ENCODE data around the gene ODC1.

Gene ODC1

GRCh38 chr2:10471046-10471571 is 23.0 kb upstream of the ODC1 start:
- no peak for TF ChIP-seq CTCF (IDR thresholded peaks at IDR 0.05; ENCODE audit: low read depth, low read length)

DNA sequence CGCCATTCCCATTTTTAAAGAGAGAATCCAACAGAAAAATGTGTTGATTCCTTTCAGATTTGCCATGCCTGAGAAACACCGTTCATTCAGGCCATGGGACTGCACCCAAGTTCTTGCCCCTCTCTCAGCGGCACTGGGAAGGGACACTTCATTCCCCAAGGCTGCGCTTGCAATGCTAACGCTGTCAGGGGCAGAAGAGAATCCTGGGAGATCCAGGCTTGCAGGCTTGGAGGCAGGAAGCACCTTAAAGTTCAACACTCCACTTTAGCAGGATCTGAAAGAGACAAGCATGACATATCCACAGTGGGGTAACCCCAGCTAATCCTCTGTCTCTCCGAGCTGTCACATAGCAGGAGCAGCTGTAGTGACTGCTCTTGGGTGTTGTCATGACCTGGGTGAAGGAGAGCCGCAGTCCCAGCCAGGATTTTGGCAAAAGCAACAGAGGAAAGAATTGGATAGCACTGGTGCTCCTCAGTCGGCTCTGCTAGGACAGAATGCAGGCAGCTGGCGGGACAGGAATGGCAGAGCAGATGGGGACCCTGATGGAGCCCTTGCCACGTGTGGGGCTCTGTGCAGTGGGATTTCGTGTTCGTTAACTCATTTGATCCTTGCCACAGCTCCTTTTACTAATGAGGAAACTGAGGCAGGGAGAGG is 22.0 kb upstream of the ODC1 start:
- TF ChIP-seq CTCF (IDR thresholded peaks at IDR 0.05; ENCODE audit: low read depth, low read length) = no peak
- no peak for DNase-seq (ENCODE audit: extremely low read depth, low read depth)

More at GRCh38 chr2:10471046-10471571, 23.0 kb upstream of the ODC1 start:
- DNase-seq (ENCODE audit: extremely low read depth, low read depth) = no peak

DNA sequence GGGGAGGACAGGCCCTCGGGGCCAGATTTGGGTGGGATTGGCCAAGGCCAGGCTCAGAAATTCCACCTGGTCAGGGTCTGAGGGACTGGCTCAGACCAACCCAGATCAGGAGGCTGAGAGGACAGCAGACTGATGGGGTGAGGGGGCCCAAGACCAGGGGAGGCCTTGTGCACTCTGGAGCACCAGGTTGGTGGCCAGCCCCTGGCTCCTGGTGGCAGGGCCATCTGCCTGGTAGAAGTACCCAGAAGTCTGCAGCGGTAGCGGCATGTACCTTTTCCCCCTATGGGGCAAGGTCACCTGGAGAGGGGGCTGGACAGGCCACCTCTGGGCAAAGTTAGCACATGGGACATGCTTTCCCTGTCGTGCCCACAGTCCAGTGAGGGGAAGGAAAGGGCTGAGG is 21.2 kb upstream of the ODC1 start:
- TF ChIP-seq CTCF (IDR thresholded peaks at IDR 0.05; ENCODE audit: low read depth, low read length) = no peak

GRCh38 chr2:10467401-10467800 is 19.3 kb upstream of the ODC1 start:
- no peak for TF ChIP-seq CTCF (IDR thresholded peaks at IDR 0.05; ENCODE audit: low read depth, low read length)
- DNase-seq (ENCODE audit: extremely low read depth, low read depth) = no peak

More for the DNA sequence above, 21.2 kb upstream of the ODC1 start:
- DNase-seq (ENCODE audit: extremely low read depth, low read depth) = no peak

DNA sequence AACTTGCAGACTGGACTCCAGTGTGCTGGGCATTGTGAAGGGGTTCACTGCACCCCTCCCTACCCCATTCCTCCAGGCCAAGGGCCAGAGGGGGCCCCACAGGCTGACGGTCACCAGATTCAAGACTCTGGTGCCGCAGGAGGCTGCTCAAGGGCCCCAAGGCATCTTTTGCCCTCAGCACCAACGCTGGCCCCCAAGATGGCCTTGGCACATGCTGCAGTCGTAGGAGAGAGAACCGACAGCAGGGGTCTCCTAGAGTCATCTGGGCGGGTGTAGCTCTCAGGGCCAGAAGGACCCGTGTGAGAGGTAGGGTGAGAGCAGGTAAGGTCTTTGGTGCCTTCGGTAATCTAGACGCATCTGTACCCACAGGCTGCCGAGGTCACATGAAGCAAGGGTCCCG is 18.7 kb upstream of the ODC1 start:
- no peak for DNase-seq (ENCODE audit: extremely low read depth, low read depth)
- no peak for TF ChIP-seq CTCF (IDR thresholded peaks at IDR 0.05; ENCODE audit: low read depth, low read length)

- TF ChIP-seq CTCF (IDR thresholded peaks at IDR 0.05; ENCODE audit: low read depth, low read length) = no peak
- DNase-seq (ENCODE audit: extremely low read depth, low read depth) = no peak
Measured at GRCh38 chr2:10465910-10466309, 17.8 kb upstream of the ODC1 start.

DNA sequence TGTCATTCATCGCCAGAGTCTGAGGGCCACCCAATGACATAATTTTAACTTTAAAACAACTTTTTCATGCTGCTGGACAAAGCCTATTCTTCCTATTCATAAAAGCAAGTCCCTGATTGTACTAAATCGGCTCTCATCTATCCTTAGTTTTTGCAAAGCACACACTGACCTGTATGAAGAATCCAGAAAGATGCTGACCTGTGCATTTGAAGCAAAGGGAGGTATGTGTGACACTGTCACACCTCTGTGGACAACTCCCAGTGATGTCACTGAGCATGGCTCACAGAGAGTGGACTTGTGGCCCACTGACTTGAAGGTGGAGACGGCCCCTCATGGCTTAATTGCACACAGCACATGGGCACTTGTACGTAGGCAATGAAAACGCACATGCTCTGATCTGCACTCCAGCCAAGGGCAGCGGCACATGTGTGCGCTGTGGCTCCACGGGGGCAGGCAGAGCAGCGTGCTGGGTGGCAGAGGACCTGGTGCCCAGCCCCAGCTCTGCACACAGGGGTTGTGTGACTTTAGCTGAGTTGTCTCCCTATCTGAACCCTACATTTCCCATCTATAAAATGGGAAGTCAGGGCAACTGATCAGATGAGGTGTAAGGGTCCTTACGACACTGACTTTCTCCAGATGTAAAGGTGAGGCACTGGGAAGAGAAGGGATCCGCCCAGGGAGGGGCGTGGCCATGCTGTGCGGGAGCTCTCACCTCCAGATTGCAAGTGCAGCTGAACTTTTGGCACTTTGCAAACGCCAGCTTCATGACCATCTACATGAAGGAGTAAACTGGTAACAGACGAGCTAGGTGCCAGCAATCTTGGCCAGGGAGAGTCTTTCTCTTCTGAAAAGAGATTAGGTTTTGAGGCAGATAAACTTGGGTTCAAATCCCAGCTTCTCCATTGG is 14.3 kb upstream of the ODC1 start:
- TF ChIP-seq CTCF (IDR thresholded peaks at IDR 0.05; ENCODE audit: low read depth, low read length) = no peak
- DNase-seq (ENCODE audit: extremely low read depth, low read depth) = no peak
